H1 (cell line): Measurements from ENCODE around the gene RSBN1. TPM values are rescaled to one million over a fixed set of nuclear protein-coding genes. Genes with fewer than 3 reads are reported as not detected.

Experiments
- CTCF ChIA-PET: fragments of 300-600 bp; sonication (Branson Sonifier 250); formaldehyde crosslinking; loops from one replicate; lab custom pipeline; 2021; ENCODE audit not compliant: partially characterized antibody; lab: Charles Lee
- POLR2A ChIA-PET: fragments of 300-600 bp; sonication (Branson Sonifier 250); formaldehyde crosslinking; loops from one replicate; lab custom pipeline; 2021; ENCODE audit warnings: inconsistent platforms; ENCODE audit not compliant: partially characterized antibody; lab: Charles Lee
- DNase-seq, 2 experiments: peaks; one replicate each; pipeline versions ENCODE4 v3.0.0 to v3.0.0-alpha.2; 2010 to 2022; ENCODE audit warnings: low spot score in 2 of 2, low read depth in 1 of 2, mixed read lengths in 1 of 2
- FAIRE-seq: peaks from 2 replicates; lab custom pipeline; 2011; peaks lifted over from hg19 to GRCh38; lab: Jason Lieb, UNC
- H2AFZ ChIP-seq: 2 replicates; pipeline ENCODE4 v1.8.1; 2012; ENCODE audit warnings: low read length, inconsistent platforms
- H2AK5ac ChIP-seq: 2 replicates; pipeline ENCODE4 v1.6.1; 2013; ENCODE audit warnings: low read depth, low read length
- H2BK120ac ChIP-seq: replicated peaks from 2 replicates; pipeline ENCODE3; 2013; ENCODE audit warnings: low read depth, low read length, inconsistent platforms
- H2BK12ac ChIP-seq: 2 replicates; pipeline ENCODE4 v1.6.1; 2013; ENCODE audit warnings: low read depth, low read length
- H2BK15ac ChIP-seq: 2 replicates; pipeline ENCODE4 v1.6.1; 2013; ENCODE audit warnings: low read length
- H2BK20ac ChIP-seq: 2 replicates; pipeline ENCODE4 v1.6.1; 2013; ENCODE audit warnings: low read length
- H2BK5ac ChIP-seq: 2 replicates; pipeline ENCODE4 v1.6.1; 2013; ENCODE audit warnings: low read depth, low read length
- H3K14ac ChIP-seq: 2 replicates; pipeline ENCODE4 v1.6.1; 2013; ENCODE audit warnings: inconsistent platforms; ENCODE audit not compliant: insufficient read length
- H3K18ac ChIP-seq: 2 replicates; pipeline ENCODE4 v1.6.1; 2013; ENCODE audit warnings: low read length; ENCODE audit errors: extremely low read depth
- H3K23ac ChIP-seq: 2 replicates; pipeline ENCODE4 v1.6.1; 2013; ENCODE audit warnings: inconsistent platforms; ENCODE audit not compliant: insufficient read length
- H3K23me2 ChIP-seq: 2 replicates; pipeline ENCODE4 v1.6.1; 2013; ENCODE audit warnings: low read depth, low read length
- H3K27ac ChIP-seq: 2 replicates; pipeline ENCODE4 v1.6.1; 2011; ENCODE audit warnings: low read depth, low read length, inconsistent platforms
- H3K27me3 ChIP-seq, 4 experiments: replicated peaks in 1 of 4; 1 replicate in 1 of 4; 2 replicates in 3 of 4; pipeline versions ENCODE4 v1.6.1 to v1.8.1; 2011 to 2013; ENCODE audit warnings: low read length in 3 of 4, mild to moderate bottlenecking in 3 of 4, inconsistent platforms in 2 of 4, mixed read lengths in 2 of 4, moderate library complexity in 1 of 4; ENCODE audit not compliant: control insufficient read depth in 3 of 4, insufficient read depth in 3 of 4; ENCODE audit errors: extremely low read depth in 1 of 4
- H3K36me3 ChIP-seq, 4 experiments: 2 replicates each; pipeline versions ENCODE4 v1.6.1 to v1.8.1; 2011 to 2013; ENCODE audit warnings: mild to moderate bottlenecking in 4 of 4, low read length in 3 of 4, moderate library complexity in 2 of 4, control low read depth in 1 of 4, inconsistent platforms in 1 of 4; ENCODE audit not compliant: insufficient read depth in 4 of 4, control insufficient read depth in 2 of 4
- H3K4ac ChIP-seq: replicated peaks from 2 replicates; pipeline ENCODE3; 2013; ENCODE audit warnings: low read length, low read depth, mixed read lengths, inconsistent platforms; ENCODE audit not compliant: insufficient read length
- H3K4me1 ChIP-seq, 4 experiments: replicated peaks in 1 of 4; 1 replicate in 1 of 4; 2 replicates in 3 of 4; pipeline versions ENCODE4 v1.6.1 to v1.8.1; 2011 to 2013; ENCODE audit warnings: low read length in 3 of 4, inconsistent platforms in 2 of 4, mixed read lengths in 1 of 4; ENCODE audit not compliant: insufficient read depth in 4 of 4, control insufficient read depth in 3 of 4
- H3K4me2 ChIP-seq, 2 experiments: 2 replicates each; pipeline versions ENCODE4 v1.6.1 to v1.8.1; 2011 to 2013; ENCODE audit warnings: low read depth in 2 of 2, low read length in 2 of 2, control low read depth in 1 of 2, inconsistent platforms in 1 of 2, mild to moderate bottlenecking in 1 of 2; ENCODE audit not compliant: insufficient read depth in 1 of 2
- H3K4me3 ChIP-seq, 4 experiments: fragments of 200-600, 300-600 bp in 1 of 4; sonication (generic), shearing (Covaris generic), sonication (Bioruptor Twin) in 1 of 4; 2 replicates each; pipeline versions ENCODE4 v1.5.1 to v1.8.1; 2011 to 2016; ENCODE audit warnings: low read length in 4 of 4, low read depth in 3 of 4, control low read depth in 2 of 4, inconsistent platforms in 2 of 4, mild to moderate bottlenecking in 2 of 4, mixed read lengths in 1 of 4, moderate library complexity in 1 of 4; ENCODE audit not compliant: insufficient read depth in 2 of 4; ENCODE audit errors: extremely low read depth in 1 of 4
- H3K56ac ChIP-seq: replicated peaks from 2 replicates; pipeline ENCODE3; 2013; ENCODE audit warnings: low read depth, mild to moderate bottlenecking, mixed read lengths, low read length, inconsistent platforms; ENCODE audit not compliant: insufficient read length
- H3K79me1 ChIP-seq: 2 replicates; pipeline ENCODE4 v1.6.1; 2013; ENCODE audit warnings: low read depth, low read length, control low read depth
- H3K79me2 ChIP-seq, 2 experiments: 2 replicates each; pipeline versions ENCODE4 v1.6.1 to v1.8.1; 2012 to 2013; ENCODE audit warnings: low read length in 2 of 2, mild to moderate bottlenecking in 2 of 2, inconsistent platforms in 1 of 2; ENCODE audit not compliant: insufficient read depth in 2 of 2, control insufficient read depth in 1 of 2
- H3K9ac ChIP-seq, 4 experiments: replicated peaks in 1 of 4; 1 replicate in 1 of 4; 2 replicates in 3 of 4; pipeline versions ENCODE4 v1.6.1 to v1.8.1; 2011 to 2013; ENCODE audit warnings: low read depth in 3 of 4, low read length in 3 of 4, control low read depth in 2 of 4, mild to moderate bottlenecking in 2 of 4, moderate library complexity in 2 of 4, inconsistent platforms in 1 of 4; ENCODE audit errors: extremely low read depth in 1 of 4
- H3K9me3 ChIP-seq, 2 experiments: 2 replicates each; pipeline versions ENCODE4 v1.6.1 to v1.8.1; 2012 to 2013; ENCODE audit warnings: mild to moderate bottlenecking in 2 of 2, moderate library complexity in 2 of 2, control low read depth in 1 of 2, inconsistent platforms in 1 of 2, low read depth in 1 of 2, low read length in 1 of 2, mixed read lengths in 1 of 2; ENCODE audit not compliant: insufficient read depth in 2 of 2
- H4K20me1 ChIP-seq, 2 experiments: replicated peaks in 1 of 2; 2 replicates each; pipeline versions ENCODE3 to v1.8.1; 2011 to 2013; ENCODE audit warnings: inconsistent platforms in 2 of 2, low read length in 2 of 2, mild to moderate bottlenecking in 1 of 2; ENCODE audit not compliant: insufficient read depth in 2 of 2, control insufficient read depth in 1 of 2
- H4K5ac ChIP-seq: 2 replicates; pipeline ENCODE4 v1.6.1; 2013; ENCODE audit warnings: low read length, low read depth, mixed read lengths, inconsistent platforms; ENCODE audit not compliant: insufficient read length
- H4K8ac ChIP-seq: 2 replicates; pipeline ENCODE4 v1.8.0; 2013; ENCODE audit warnings: mild to moderate bottlenecking, moderate library complexity, low read length, inconsistent platforms; ENCODE audit not compliant: insufficient read depth; ENCODE audit errors: extremely low read depth
- H4K91ac ChIP-seq: replicated peaks from 2 replicates; pipeline ENCODE3; 2013; ENCODE audit warnings: low read length, mixed read lengths, inconsistent platforms; ENCODE audit not compliant: insufficient read length
- CBX5 ChIP-seq: fragments of 300-800, 300-1000 bp; sonication (generic); IDR thresholded peaks from 2 replicates; pipeline ENCODE4 v1.7.1; 2016; ENCODE audit warnings: antibody characterized with exemption, low read length, low read depth
- SAP30 ChIP-seq: fragments of 300-600 bp; sonication (generic); IDR thresholded peaks from 2 replicates; pipeline ENCODE4 v1.7.1; 2012; ENCODE audit warnings: low read length, moderate library complexity, mild to moderate bottlenecking, inconsistent platforms; ENCODE audit not compliant: insufficient read depth, insufficient replicate concordance
- SIN3A ChIP-seq, 2 experiments: IDR thresholded peaks in 1 of 2; conservative IDR thresholded peaks in 1 of 2; 2 replicates each; pipeline ENCODE4 v1.6.1; 2011 to 2012; ENCODE audit warnings: low read length in 2 of 2, improper control_type of control experiment in 1 of 2, low read depth in 1 of 2, mild to moderate bottlenecking in 1 of 2
- YY1 ChIP-seq: IDR thresholded peaks from 2 replicates; pipeline ENCODE4 v1.6.1; 2011; ENCODE audit warnings: low read depth, mild to moderate bottlenecking, low read length
- WGBS, 2 experiments: shearing (Covaris generic) in 1 of 2; methylation state at CpG; one replicate each; pipeline versions ENCODE4 v1.1.6 to v1.1.7; 2013 to 2015; ENCODE audit warnings: low lambda C conversion rate in 2 of 2, mixed read lengths in 2 of 2, inconsistent platforms in 1 of 2, low coverage in 1 of 2, missing lambda C conversion rate in 1 of 2; ENCODE audit not compliant: insufficient replicate concordance in 2 of 2, insufficient coverage in 1 of 2, insufficient read length in 1 of 2; ENCODE audit errors: extremely low coverage in 1 of 2, missing lambda C conversion rate in 1 of 2; 5-methylcytosine and 5-hydroxymethylcytosine counted together
- polyA plus RNA-seq, 7 experiments: library from polyadenylated mRNA; depleted of rRNA in 3 of 7; stranded (reverse) in 5 of 7; unstranded in 2 of 7; fragments of >200 nt in 5 of 7; fragments of 200-250 nt in 2 of 7; gene quantifications; 1 replicate in 5 of 7; 2 replicates in 1 of 7; 4 replicates in 1 of 7; pipeline versions ENCODE4 v1.2.1 to v1.2.3, GENCODE V29; 2011 to 2013; ENCODE audit warnings: missing spikeins in 2 of 7, mixed read lengths in 2 of 7
- total RNA-seq: library from RNA; stranded (reverse); fragmentation: NEBNext Ultra II Directional; extraction: Animal tissue kit (Norgen Biotek cat#: 25700); gene quantifications from 2 replicates; pipeline ENCODE4 v1.2.1, GENCODE V29; 2021

RSBN1 gene
- total and polyA plus RNA-seq, 2 of the 8 experiments (the other 6 are each of a cell fraction or from before 2014, with no cell fraction given) = 4.2 to 17.6 TPM

DNA sequence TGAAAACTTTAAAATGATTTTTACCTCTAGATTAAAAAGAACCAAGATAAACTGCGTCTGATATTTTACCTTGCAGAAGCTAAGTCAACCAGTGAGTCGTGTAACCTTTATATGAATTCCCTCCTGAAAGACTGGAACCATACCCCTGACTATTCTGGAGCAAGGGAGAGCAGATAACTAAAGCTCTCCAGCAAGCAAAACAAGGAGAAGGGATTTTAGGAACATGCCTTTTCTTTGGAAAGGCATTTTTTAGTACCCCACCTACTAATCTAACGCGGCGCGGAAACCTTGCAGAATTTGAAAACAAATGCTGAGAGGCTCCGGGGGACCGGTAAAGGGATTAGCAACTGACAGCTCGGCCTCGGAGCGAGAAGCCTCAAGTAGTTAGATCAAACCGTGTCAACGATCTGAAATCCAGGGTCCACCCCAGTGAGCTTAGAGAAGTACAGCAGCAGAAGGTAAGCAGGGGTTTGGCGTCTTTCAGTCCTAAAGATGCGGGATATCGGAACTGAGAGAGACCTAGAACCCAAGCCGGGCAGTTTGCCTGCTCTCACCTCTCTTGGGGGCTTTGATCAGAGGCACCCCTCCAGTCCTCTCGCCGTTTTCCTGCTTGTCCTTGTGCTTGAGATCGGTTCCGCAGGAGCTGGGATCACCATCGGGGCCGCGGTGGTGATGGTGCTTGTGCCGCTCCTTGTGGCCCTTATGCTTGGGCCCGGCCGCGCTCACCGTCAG lies 954 bp downstream of the RSBN1 start:
- H3K23ac ChIP-seq = no peak overlapping the region
- peaks cover 2 to 4% of the 10 kb centered on the region in 2 experiments for H4K20me1 ChIP-seq
- no peaks in the 10 kb centered on the region for H3K27me3 ChIP-seq
- CTCF ChIA-PET = no interaction called here
- DNase-seq (peak in 1 of 2 experiments; percentile 5), FAIRE-seq (no peak)
- WGBS, 2 experiments = 2% methylated on average over 29 of the region's 29 CpGs; no CpG with 5 or more reads in 1 of the 2 experiments
- no peak overlapping the region for H2AK5ac ChIP-seq
- peak overlapping the region; percentile 65; the same call in 1 of the 2 replicates for H3K27ac ChIP-seq
- H2BK20ac ChIP-seq = no peak overlapping the region
- no peak overlapping the region for H3K4ac ChIP-seq
- H3K79me2 ChIP-seq = peaks cover 15 to 50% of the 10 kb centered on the region in 2 experiments
- H3K4me2 ChIP-seq = peak overlapping the region; percentile 68 to 73
- H2BK5ac ChIP-seq = peak overlapping the region; percentile 67; the same call in 1 of the 2 replicates
- H4K91ac ChIP-seq = peak overlapping the region; percentile 29
- no peak overlapping the region for H3K14ac ChIP-seq
- H2BK15ac ChIP-seq = no peak overlapping the region
- no peak overlapping the region for H2BK120ac ChIP-seq
- POLR2A ChIA-PET = interaction anchor here (0.9 to 2.5 kb wide), 7 partner anchors 23 to 118 kb away, joined by 3 to 17 read pairs (median 3); partner anchors contain the start of genes AP4B1, DCLRE1B, HIPK1 and PHTF1
- peak overlapping the region; percentile 93 for H4K8ac ChIP-seq
- H3K4me1 ChIP-seq = no peaks in the 10 kb centered on the region
- peak; percentile 95 for TF ChIP-seq SAP30
- TF ChIP-seq SIN3A (conservative IDR thresholded peaks at IDR 0.05 in 1 of 2, IDR thresholded peaks at IDR 0.05 in 1 of 2; ENCODE audit: low read depth in 1 of 2, low read length in 2 of 2) = peak in 1 of 2 experiments; percentile 73; a peak in 2 of 4 replicates
- TF ChIP-seq CBX5 = no peak
- no peak for TF ChIP-seq YY1
- TF ChIP-seq, all 59 proteins: peak for 2
- peak overlapping the region; percentile 42 for H3K56ac ChIP-seq
- peak overlapping the region; percentile 72 to 85 (median 76) for H3K9ac ChIP-seq
- H3K9me3 ChIP-seq = no peaks in the 10 kb centered on the region
- H3K18ac ChIP-seq = peak overlapping the region; percentile 29; the same call in 1 of the 2 replicates
- peak overlapping the region; percentile 85 to 99 (median 92) for H3K4me3 ChIP-seq
- no peak overlapping the region for H2AFZ ChIP-seq
- no peaks in the 10 kb centered on the region; the same call in 1 of the 2 replicates for H3K23me2 ChIP-seq
- no peaks in the 10 kb centered on the region for H3K79me1 ChIP-seq
- no peak overlapping the region for H2BK12ac ChIP-seq
- peak overlapping the region; percentile 53 for H4K5ac ChIP-seq
- no peaks in the 10 kb centered on the region for H3K36me3 ChIP-seq
